DMS 273 (cell line): ENCODE measurements around the gene CRYGN.

Experiments used
- DNase-seq: peaks from one replicate; lab custom pipeline; 2025; ENCODE audit not compliant: unreplicated experiment; lab: John Stamatoyannopoulos, UW

Gene CRYGN

GRCh38 chr7:151460474-151460855 is 20.5 kb upstream of the CRYGN start:
- peak; percentile 59 for DNase-seq

- peak; percentile 92 for DNase-seq
These were observed 20.0 kb upstream of the CRYGN start for GRCh38 chr7:151459726-151460473.

- no peak for DNase-seq
These were observed 17.6 kb upstream of the CRYGN start for GRCh38 chr7:151457534-151457933.

- no peak for DNase-seq
These were observed 16.8 kb upstream of the CRYGN start for GRCh38 chr7:151456782-151457181.

GRCh38 chr7:151456276-151456675 is 16.3 kb upstream of the CRYGN start:
- no peak for DNase-seq

GRCh38 chr7:151455690-151456089 is 15.7 kb upstream of the CRYGN start:
- no peak for DNase-seq

GRCh38 chr7:151454932-151455530 is 15.1 kb upstream of the CRYGN start:
- no peak for DNase-seq

- no peak for DNase-seq
These were observed 14.4 kb upstream of the CRYGN start for GRCh38 chr7:151454305-151454704.

GRCh38 chr7:151453326-151453791 is 13.4 kb upstream of the CRYGN start:
- DNase-seq: no peak

- DNase-seq: no peak
These were observed 12.9 kb upstream of the CRYGN start for GRCh38 chr7:151452680-151453325.

- no peak for DNase-seq
These were observed 12.0 kb upstream of the CRYGN start for GRCh38 chr7:151451626-151452571.

GRCh38 chr7:151451156-151451555 is 11.2 kb upstream of the CRYGN start:
- DNase-seq: no peak

GRCh38 chr7:151449990-151450389 is 10.0 kb upstream of the CRYGN start:
- DNase-seq: no peak

GRCh38 chr7:151448261-151449252 is 8.6 kb upstream of the CRYGN start:
- peak; percentile 87 for DNase-seq

GRCh38 chr7:151447901-151448260 is 7.9 kb upstream of the CRYGN start:
- DNase-seq: no peak

GRCh38 chr7:151447312-151447711 is 7.4 kb upstream of the CRYGN start:
- DNase-seq: no peak

GRCh38 chr7:151446412-151446811 is 6.5 kb upstream of the CRYGN start:
- DNase-seq: no peak

GRCh38 chr7:151444632-151445031 is 4.7 kb upstream of the CRYGN start:
- no peak for DNase-seq

- no peak for DNase-seq
These were observed 3.0 kb upstream of the CRYGN start for GRCh38 chr7:151442776-151443496.
